A673 (cell line): Measurements from ENCODE around the gene CREB5.

Experiments
- CTCF ChIP-seq: fragments of 300-800, 200-600 bp; sonication (generic); conservative IDR thresholded peaks from 2 replicates; pipeline ENCODE4 v1.5.1; 2017; ENCODE audit warnings: low read depth, mild to moderate bottlenecking, antibody characterized with exemption, low read length, moderate library complexity, mixed read lengths
- EZH2 ChIP-seq: fragments of 200-600 bp; sonication (generic); IDR thresholded peaks from 2 replicates; pipeline ENCODE4 v1.6.1; 2017; ENCODE audit warnings: borderline replicate concordance, low read depth, mild to moderate bottlenecking, mixed read lengths, antibody characterized with exemption, low read length; ENCODE audit not compliant: poor library complexity, severe bottlenecking

- TF ChIP-seq EZH2 (no peak), CTCF (no peak)
Observed at GRCh38 chr7:28841766-28842165, 429.4 kb downstream of the CREB5 start.
